Epidermal melanocyte (primary cell): ENCODE measurements around the gene PHF21A.
A peak's percentile ranks its signal among the peaks of the same experiment; 100 is the strongest.
"Not testable (repeated sequence)": the region's sequence is repeated elsewhere in the genome, so short reads cannot be mapped to it uniquely, and the experiment has no call there.

Source experiments
- DNase-seq: peaks from one replicate; pipeline ENCODE4 v3.0.0; 2011; ENCODE audit warnings: low spot score; ENCODE audit not compliant: insufficient read length

PHF21A gene

GRCh38 chr11:46120346-46121300, 631 bp downstream of the PHF21A start:
- DNase-seq: no peak

- no peak for DNase-seq
Observed at GRCh38 chr11:46119352-46120216, 1.7 kb downstream of the PHF21A start.

- no peak for DNase-seq
Observed at GRCh38 chr11:46118702-46119351, 2.4 kb downstream of the PHF21A start.

GRCh38 chr11:46117842-46118241, 3.4 kb downstream of the PHF21A start:
- no peak for DNase-seq

GRCh38 chr11:46116712-46117037, 4.6 kb downstream of the PHF21A start:
- not testable (repeated sequence) for DNase-seq

GRCh38 chr11:46116007-46116711, 5.1 kb downstream of the PHF21A start:
- no peak for DNase-seq

- no peak for DNase-seq
Observed at GRCh38 chr11:46114961-46115360, 6.3 kb downstream of the PHF21A start.

- no peak for DNase-seq
Observed at GRCh38 chr11:46114378-46114777, 6.9 kb downstream of the PHF21A start.

GRCh38 chr11:46112961-46113607, 8.2 kb downstream of the PHF21A start:
- DNase-seq: peak; percentile 63

GRCh38 chr11:46108751-46109150, 12.5 kb downstream of the PHF21A start:
- no peak for DNase-seq

- DNase-seq: no peak
Observed at GRCh38 chr11:46107780-46108179, 13.5 kb downstream of the PHF21A start.

- no peak for DNase-seq
Observed at GRCh38 chr11:46107408-46107718, 13.9 kb downstream of the PHF21A start.

GRCh38 chr11:46106530-46107407, 14.5 kb downstream of the PHF21A start:
- DNase-seq: no peak

- DNase-seq: no peak
Observed at GRCh38 chr11:46105926-46106325, 15.3 kb downstream of the PHF21A start.

GRCh38 chr11:46105134-46105628, 16.1 kb downstream of the PHF21A start:
- DNase-seq: no peak

GRCh38 chr11:46102843-46103242, 18.4 kb downstream of the PHF21A start:
- no peak for DNase-seq

GRCh38 chr11:46100670-46101069, 20.6 kb downstream of the PHF21A start:
- no peak for DNase-seq

- DNase-seq: no peak
Observed at GRCh38 chr11:46099963-46100316, 21.3 kb downstream of the PHF21A start.

- no peak for DNase-seq
Observed at GRCh38 chr11:46090375-46090774, 30.9 kb downstream of the PHF21A start.

GRCh38 chr11:46079662-46080061, 41.6 kb downstream of the PHF21A start:
- DNase-seq: no peak
